ENCODE data around the gene ZCCHC24. TPM values are rescaled to one million over a fixed set of nuclear protein-coding genes. Genes with fewer than 3 reads are reported as not detected.

The ZCCHC24 gene
- total RNA-seq, 1 donor from 2014 or later = 41.9 TPM

DNA sequence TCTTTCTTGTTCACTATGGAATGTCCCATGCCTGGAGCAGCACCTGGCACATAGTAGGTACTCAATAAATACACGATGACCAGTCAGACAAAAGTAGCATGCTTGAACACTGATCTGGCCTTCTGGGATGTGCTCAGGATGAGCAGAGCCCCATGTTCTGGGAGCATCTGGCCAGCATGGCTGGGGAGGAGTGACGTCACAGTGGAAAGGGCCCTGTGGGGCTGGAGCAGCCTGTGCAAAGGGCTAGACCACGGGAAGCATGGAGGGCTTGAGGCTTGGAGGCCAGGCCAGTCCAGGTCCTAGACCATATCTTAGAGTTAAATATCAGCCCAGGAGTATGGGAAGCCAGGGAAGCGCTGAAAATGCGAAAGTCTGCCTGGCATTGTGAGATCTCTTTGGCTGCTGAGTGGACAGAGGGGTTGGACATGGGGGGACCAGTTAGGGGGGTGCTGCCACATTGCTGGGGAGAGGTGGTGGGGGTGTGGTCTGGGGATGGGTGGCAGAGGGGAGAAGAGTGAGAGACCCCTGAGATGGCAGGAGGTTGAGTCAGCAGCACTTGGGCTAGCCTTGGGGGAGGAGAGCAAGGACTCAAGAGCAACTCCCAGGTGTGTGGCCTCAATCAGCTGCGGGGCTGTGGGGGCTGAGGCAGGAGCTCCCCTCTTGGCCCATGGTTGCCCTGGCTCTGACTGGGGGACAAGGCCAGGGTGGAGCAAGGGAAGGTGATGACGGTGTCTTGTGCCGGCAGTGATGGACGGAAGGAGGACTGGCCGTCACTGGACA lies 34.9 kb downstream of the ZCCHC24 start:
- DNase-seq = no peak

DNA sequence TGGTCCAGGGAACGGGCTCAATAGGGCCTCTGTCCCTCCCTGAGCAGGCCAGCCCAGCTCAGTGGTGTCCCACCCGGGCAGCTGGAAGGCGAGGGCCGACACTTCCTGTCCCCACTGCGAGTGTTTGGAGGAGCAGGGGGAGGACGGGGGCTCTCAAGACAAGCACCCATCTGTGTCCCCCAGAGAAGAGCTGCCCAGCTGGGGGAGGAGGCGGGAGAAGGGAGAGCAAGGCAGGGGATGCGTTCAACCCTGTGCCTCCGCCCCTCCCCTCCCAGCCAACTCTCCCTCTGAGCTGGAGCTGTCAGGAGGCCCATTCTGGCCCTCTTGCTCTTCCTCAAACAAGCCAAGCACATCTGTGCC lies 35.7 kb downstream of the ZCCHC24 start:
- no peak for DNase-seq

DNA sequence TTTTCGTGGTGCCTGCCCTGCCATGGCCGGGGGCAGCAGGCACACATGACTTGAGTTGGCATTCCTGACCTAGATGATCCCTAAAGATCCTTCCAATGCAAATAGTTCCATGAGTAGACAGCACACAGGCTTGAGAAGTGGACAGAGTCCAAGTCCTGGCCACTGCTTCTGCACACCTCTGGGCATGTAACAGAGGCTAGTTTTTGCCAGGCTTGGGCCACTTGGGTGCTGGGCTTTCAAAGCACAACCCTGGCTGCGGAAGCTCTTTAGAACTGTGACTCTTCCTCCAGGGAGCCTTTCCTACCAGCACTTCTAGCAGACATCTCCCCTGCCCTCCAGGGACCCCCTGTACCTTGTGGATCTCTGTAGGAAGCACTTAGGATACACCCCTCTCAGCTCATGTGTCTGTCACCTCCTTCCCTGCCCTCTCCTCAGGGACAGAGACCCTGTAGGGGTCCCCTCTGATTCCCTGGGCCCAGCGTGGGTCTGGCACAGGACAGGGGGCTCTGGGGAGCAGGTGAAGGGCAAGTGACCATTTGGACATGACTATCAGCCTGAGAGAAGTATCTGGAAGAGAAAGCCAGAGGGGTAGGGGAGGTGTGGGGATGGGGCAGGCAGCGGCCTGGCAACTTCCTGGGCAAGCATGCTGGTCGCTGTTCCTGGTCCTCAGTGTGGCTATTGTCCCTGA lies 36.2 kb downstream of the ZCCHC24 start:
- DNase-seq = no peak

DNA sequence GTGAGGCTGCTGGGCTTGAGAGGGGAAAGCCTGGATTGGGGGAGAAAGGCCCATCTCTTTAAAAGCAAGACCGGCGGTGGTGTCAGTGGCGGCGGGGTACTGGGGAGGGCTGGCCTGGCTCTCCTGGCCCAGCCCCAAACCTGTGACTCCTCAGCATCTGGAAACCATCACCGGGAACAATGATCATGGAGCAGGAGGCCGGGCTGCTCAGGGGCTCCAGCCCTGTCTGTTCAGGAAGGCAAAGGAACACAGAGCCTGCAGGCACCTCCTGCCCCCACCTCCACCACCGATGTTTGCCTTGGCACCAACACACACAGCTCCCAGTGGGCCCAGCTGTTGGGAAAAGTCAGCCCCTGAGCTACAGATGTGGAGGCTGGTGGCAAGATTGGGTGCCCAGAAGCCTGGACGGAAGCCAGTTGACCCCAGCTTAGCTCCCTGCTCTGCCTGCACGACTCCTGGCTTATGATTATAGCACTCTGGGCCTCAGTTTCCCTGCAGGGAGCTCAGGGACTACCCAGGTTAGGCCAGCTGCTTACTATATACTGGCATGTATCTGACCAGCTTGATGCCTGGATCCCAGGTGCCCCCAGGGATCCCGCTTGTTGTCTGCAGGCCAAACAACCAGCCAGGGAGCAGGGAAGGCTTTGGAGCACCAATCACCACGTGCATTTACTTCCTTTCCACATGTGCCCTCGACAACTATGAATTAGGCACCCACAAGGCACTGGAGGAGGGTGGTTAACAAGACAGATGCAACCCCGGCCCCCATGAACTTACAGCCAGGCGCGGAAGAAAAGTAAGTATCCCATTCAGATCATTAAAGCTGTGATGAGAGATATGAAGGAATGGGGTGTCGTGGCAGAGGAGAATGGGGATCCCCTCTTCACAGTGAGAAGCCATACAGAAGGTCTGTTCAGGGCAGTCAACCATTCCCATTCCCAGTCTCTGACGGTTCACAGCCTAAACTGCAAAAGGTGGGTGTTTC lies 37.3 kb downstream of the ZCCHC24 start:
- peak; percentile 80 for DNase-seq

DNA sequence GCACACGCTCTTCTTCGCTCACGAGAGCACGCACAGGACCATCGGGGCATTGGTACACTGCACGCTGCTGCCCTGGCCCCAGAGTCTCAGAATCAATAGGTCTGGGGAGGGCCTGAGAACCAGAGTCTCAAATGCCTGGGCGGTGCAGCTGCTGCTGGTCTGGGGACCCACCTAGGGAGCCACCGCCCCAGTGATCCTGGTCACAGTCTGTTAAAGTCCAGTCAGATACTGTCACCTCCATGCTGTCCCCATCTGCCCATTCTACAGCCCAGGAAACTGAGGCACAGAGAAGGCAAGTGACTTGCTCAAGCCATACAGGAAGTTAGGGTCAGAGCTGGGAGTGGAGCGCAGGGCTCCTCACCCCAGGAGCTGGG lies 38.0 kb downstream of the ZCCHC24 start:
- DNase-seq = no peak

DNA sequence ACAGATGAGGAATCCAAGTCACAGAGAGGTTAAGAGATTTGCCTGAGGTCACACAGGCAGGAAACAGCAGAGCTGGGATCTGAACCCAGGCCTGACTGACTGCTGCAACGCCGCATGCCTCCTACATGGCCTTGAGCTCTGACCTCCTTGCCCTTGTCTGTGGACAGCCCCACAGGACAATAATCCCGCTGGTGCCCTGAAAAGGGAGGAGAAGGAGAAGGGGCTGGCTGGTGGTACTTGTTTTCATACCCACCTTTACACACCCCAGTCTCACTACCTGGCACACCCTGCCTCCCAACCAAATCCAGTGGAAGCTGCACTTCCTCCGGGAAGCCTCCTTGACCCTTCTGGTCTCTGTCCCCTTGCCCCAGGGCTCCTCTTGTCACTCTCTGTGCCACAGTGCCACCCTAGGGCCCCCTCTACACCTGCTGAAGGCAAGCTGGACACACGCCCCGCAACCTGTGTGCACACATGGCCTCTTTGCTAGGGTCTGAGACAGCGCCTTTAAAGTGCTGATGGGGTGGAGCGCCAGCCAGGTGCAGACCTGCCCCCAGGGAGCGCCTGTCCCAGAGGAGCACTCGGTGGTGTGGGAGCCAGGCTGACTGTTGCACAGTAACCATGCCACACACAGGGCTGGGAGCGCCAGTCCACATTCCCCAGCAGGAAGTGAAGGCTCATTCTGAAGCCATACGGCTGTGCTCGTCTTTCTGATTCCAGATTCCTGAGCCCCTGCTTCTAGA lies 38.6 kb downstream of the ZCCHC24 start:
- DNase-seq = no peak

DNA sequence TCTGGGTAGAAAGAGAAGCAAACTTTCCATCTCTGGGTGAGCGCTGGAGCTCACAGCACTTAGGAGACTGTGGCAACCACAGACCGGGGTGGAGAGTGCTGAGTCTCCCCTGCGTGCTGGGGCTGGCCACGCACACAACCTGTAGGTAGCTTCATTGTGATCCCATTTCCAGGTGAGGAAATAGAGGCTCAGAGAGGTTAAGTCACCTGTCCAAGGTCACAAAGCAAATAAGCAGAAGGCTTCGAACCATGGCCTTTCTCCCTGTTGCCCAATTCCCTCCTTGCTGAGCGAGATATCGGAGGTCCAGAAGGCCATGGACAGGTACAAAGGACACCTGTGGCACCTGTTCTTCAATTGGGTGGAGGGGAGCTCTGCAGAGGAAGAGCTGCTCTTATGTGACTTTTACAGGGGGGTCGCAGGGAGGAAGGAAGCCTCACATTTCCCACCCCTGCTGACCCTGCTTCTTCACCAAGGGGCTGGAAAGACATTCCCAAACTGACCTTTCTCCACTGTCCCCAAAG lies 39.4 kb downstream of the ZCCHC24 start:
- DNase-seq = no peak

DNA sequence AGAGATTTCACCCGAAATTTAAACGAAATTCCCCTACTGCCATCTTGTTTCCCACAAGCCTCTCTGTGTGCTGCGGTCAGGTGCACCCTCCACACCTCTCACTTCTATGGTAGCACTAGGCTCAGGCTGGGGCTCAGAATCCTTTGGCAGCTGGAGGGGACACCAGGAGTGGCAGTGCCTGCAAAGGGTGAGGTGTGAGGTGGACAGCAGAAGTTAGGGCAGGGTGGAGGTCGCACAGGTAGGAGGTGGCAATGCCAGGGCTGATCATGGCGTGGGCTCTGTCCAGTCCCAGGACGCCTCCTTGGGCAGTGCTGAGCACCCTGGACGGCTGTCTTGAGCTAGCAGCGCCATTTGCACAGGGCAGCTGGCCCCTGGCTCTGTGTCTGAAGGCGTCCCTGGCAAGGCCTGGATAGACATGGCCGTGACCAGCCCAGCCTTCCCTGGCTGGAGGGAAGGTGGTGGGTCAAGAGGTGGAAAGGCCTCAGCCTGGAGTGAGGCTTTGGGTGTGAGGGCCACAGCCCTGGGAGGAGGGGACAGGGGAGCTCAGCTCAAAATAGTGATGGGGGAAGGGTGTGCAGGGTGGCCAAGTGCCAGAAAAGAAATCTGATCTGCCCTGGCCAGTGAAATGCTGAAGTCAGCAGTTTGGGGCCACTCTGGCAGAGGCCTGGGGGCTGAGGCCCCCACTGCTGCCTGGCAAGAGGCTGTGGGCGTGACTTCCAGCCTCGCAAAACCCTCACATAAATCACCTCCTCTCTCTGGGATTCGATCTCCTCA lies 40.0 kb downstream of the ZCCHC24 start:
- peak; percentile 82 for DNase-seq

DNA sequence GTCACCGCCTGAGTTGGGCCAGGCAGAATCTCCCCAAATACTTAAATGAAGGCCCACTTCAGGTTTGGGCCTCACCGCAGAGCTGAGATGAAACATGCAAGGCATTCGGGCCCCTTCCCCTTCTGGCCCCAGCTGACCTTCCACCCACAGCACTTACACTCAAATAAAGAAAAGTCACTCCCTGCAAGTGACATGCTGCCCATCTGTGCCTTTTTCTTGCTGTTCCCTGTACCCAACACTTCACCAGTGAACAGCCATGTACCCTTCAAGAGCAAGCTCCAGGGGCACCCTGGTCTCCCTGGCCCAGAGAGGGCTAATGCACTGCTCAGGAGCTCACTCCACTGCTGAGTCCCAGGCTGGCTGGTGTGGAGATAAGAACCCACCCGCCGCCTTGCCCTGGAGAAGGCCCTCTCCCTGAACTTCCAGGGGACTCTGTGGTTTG lies 40.7 kb downstream of the ZCCHC24 start:
- DNase-seq = no peak

DNA sequence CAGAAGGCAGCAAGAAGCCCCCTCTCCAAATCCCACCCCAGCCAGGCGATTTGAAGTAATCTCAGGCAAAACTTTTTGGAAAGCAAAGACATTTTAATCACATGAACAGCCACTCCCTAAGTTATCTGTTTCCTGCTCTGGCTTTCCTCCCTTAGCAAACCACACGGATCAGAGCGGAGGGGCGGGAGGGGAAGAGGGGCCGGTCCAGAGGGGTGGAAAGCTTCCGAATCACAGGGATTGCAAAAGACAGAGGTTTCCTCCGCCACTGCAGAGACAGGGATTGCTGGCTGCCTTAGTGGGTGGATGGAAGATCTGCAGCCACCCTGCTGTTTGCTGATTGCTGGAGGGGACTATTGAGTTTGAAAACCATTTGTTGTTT lies 41.2 kb downstream of the ZCCHC24 start:
- peak; percentile 78 for DNase-seq

DNA sequence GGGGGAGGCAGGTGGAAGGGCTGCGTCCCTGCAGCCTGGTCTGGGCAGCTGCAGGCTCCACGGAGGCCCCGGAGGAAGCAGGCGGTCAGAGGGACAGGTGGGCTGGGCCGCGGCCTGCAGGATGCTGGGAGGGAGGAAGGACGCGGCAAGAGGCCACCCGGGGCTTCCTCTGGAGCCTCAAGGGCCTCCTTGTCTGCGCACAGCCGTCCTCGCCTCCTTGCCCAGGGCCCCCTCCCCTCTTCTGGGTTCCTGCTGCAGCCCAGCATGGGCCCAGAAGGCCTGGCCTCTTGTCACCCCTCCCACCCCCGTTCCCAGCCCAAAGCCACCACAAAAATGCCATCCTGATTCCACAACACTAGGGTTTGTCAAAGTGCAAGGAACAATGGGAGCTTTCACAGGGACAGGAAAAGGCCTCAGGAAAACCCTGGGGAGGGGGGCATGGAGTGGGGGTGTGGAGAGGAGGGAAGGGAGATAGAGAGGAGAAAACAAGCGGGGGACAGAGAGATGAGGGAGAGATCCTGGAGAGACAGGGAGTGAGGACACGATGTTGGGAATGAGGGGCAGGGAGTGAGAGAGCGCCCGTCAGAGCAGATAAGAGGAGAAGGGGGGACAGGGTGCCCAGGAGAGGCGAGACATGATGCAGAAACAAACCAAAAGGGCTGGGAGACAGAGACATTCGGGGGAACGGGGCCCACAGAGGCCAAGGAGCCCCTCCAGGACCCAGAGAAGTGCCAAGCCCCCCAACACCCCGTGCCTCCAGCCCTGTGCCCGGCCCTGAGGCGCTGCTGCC lies 41.8 kb downstream of the ZCCHC24 start:
- DNase-seq = peak; percentile 72

DNA sequence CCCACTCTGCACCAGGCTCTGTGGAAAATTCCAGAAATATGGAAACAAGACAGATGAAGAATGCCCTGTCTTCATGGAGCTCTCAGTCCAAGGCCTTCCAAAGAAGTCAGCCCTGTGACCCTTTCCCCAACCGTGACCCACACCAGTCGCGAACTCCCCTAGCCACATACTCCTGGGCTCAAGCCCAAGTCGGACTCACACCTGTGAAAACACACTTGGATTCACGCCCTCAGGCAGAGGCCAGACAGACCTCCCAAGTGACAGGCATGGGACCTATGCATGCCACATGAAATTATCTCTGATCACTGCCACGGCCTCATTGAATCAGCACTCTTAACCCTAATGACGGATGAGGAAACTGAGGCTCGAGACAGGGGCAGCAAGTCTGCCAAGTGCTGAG lies 42.5 kb downstream of the ZCCHC24 start:
- DNase-seq = no peak

DNA sequence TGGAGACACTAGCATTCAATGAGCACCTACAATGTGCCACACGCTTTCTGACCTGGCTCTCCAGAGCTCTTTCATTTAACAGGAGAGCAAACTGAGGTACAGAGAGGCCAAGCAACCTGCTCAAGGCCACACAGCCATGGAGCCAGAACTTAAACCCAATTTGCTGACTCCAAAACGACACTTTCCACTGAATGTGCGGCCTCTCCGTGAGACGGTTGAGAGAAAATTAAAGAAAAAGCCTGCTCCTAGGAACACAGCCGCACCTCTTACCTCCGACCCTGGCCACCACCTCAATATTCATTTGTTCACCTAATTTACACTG lies 42.8 kb downstream of the ZCCHC24 start:
- DNase-seq = no peak

DNA sequence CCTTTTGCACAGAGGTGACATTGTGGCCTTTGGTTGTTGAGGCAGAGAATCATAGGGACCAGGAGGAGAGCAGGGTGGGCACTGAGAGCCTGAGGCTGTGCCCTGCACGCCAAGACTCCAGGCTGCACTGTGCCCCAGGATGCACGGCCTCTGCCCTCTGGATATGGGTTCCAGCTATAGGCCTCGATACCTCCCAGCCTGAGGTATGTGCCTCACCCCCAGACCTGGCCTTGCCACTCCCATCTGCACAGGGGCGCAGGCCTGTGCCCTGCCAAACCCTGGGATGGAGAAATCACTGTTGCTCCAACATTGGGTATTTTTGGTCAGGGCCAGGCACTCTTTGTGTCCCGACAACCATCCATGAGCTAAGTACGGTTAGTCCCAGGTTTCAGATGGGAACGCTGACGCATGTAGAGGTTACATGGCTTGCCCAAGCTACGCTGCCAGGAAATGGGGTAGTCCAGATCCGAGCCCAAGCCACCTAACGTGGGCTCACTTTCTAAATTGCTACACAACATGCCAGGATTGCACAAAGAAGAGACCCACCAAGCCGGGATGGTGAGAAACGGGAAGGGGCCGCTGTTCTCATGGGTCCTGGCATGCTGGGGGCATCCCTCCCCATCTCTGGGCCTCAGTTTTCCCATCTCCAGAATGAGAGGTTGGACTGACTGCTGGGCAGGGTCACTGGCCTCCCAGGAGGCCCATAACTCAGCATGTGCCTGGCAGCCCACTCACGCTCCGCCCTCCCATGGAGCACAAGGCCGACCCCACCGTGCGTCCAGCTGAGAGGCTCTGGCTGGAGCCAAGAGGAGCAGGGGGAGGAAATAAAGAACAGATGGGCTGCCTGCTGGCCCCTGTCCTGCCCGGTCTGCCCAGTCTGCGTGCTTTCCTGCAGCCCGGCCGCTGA lies 44.2 kb downstream of the ZCCHC24 start:
- peak; percentile 83 for DNase-seq

DNA sequence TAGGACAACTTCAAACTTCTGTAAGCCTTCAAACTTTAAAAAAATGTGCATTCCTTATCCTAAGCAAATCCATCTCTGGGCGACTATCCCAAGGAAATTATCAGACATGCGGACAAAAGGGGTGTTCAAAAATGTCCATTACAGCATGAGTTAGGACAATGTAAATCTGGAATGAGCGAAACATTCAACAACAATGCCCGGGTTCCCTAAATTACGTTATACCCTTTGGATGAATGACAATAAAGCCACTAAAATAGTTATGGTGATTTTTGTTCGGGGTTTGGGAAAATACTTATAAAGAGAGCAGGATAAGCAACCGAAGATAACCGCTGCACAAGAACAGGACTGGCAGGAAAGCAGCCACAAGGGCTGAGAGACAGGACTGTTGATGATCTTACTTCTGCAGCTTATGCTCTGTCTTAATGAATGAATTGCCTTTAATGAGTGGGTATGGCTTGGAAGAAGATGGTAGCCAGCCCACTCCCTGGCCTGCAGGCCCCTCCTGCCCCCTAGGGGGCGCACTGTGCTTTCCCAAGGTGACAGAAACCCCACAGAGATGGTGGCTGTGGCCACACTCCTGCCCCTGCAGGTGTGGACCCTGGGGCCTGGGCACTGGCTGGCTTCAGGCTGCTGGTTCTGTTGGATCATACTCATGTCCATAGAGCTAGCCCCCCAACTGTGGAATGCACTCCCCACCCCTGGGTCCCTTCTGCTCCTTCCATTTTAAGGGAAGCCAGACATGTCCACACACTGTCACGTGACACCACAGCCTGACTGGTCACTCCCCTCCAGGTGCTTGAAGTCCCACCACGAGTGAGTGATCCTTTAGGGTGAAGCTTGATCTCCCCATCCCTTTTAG lies 45.0 kb downstream of the ZCCHC24 start:
- no peak for DNase-seq

DNA sequence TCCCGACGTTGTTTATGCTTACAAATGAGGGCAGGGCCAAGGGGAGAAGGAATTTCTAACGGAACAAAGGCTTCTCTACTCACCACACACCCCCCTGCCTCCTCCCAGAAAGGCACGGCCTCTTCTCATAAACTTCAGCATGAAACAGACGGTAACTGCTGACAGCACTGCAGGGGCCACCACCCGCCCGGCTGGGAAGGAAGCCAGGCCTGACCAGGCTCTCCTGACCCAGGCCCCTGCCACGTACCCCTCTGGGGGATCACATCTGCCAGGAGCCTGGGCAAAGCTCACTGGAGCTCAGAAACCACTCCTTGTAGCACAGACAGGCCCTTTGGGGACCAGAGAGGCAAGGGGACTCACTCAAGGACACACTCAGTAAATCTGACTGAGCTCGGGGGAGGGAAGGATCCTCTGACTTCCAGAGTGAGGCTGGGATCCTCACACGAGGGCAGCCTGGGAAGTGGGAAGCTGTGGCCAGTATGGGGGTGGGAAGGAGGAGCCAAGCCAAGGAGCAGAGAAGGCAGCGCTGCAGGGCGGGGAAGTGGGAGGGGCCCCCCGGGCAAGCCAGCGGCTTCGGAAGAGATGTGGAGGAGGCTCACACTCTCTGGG lies 46.1 kb downstream of the ZCCHC24 start:
- DNase-seq = peak; percentile 90

DNA sequence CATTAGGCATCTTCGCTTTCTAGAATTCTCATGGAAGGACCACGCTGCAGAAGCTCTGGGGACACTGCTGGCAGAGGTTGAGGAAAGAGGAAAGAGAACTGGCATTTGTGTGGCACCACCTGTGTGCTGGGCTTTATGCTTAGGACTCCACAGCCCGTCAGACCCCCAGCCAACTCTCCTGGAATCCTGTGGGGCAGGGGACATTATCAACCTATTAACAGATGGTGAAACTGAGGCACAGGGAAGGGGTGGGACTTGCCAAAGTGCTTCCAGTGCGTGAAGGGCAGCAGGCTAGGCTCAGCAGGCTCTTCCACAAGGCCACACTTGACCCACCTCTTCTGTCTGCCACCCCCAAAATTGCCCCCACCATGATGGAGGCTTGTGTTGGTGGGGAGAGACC lies 46.8 kb downstream of the ZCCHC24 start:
- no peak for DNase-seq
